Suprapubic skin (tissue), 4 donors: ENCODE results near the gene EFNA2. TPM values are rescaled to one million over a fixed set of nuclear protein-coding genes. Genes with fewer than 3 reads are reported as not detected.

Experiments used
- DNase-seq, 2 donors: peaks; one replicate each; pipeline ENCODE4 v3.0.0-alpha.2; 2019; ENCODE audit warnings: low spot score in 2 of 2
- H3K27ac ChIP-seq: fragments of 200-600 bp; sonication (generic); one replicate; pipeline ENCODE4 v1.5.1; 2019
- H3K27me3 ChIP-seq: fragments of 200-600 bp; sonication (generic); one replicate; pipeline ENCODE4 v1.5.1; 2019
- H3K36me3 ChIP-seq: fragments of 200-600 bp; sonication (generic); one replicate; pipeline ENCODE4 v1.5.1; 2019
- H3K4me1 ChIP-seq: fragments of 200-600 bp; sonication (generic); one replicate; pipeline ENCODE4 v1.5.1; 2019
- H3K4me3 ChIP-seq: fragments of 200-600 bp; sonication (generic); one replicate; pipeline ENCODE4 v1.5.1; 2019; ENCODE audit warnings: mild to moderate bottlenecking
- H3K9me3 ChIP-seq: fragments of 200-600 bp; sonication (generic); one replicate; pipeline ENCODE4 v1.5.1; 2019
- CTCF ChIP-seq, 2 donors: fragments of 200-600 bp in 1 of 2; fragments of 450-650 bp in 1 of 2; sonication (generic) in 1 of 2; IDR thresholded peaks; one replicate each; pipeline ENCODE4 v1.5.1; 2016 to 2019; ENCODE audit warnings: antibody characterized with exemption in 2 of 2, mild to moderate bottlenecking in 1 of 2, moderate library complexity in 1 of 2
- EP300 ChIP-seq: sonication (generic); formaldehyde crosslinking; IDR thresholded peaks from one replicate; pipeline ENCODE4 v1.6.1; 2017; ENCODE audit warnings: antibody characterized with exemption
- POLR2A ChIP-seq, 2 donors: fragments of 450-650 bp; IDR thresholded peaks; one replicate each; pipeline ENCODE4 v1.6.1; 2017; ENCODE audit warnings: antibody characterized with exemption in 2 of 2, mild to moderate bottlenecking in 2 of 2, moderate library complexity in 2 of 2
- POLR2AphosphoS5 ChIP-seq, 3 donors: sonication (generic); formaldehyde crosslinking; IDR thresholded peaks; one replicate each; pipeline ENCODE4 v1.6.1; 2017; ENCODE audit warnings: antibody characterized with exemption in 3 of 3
- WGBS: methylation state at CpG from one replicate; pipeline ENCODE4 v1.1.5; 2018; 5-methylcytosine and 5-hydroxymethylcytosine counted together
- total RNA-seq, 4 donors: library from RNA; depleted of rRNA; stranded (reverse); fragments of >200 nt; gene quantifications; one replicate each; pipeline ENCODE4 v1.1.0, GENCODE V29; 2016

The EFNA2 gene
- total RNA-seq, 4 donors from 2014 or later: not detected

GRCh38 chr19:1269065-1269477 is 16.6 kb upstream of the EFNA2 start, which contains the start of gene CIRBP:
Gene CIRBP (plus strand): TSS chr19:1269332. CDS start chr19:1270934, 1,602 bp downstream.
- DNase-seq: peak; percentile 100
- no peak for TF ChIP-seq CTCF (IDR thresholded peaks at IDR 0.05)
- TF ChIP-seq EP300: no peak
- peak; percentile 98 to 99 for TF ChIP-seq POLR2A (IDR thresholded peaks at IDR 0.05)
- peak; percentile 99 for TF ChIP-seq POLR2AphosphoS5 (IDR thresholded peaks at IDR 0.05)
- Histone ChIP-seq H3K36me3 (peaks cover 33% of the 10 kb centered on the region), H3K4me3 (peak within 1 kb of the TSS; percentile 80), H3K4me1 (peaks cover 94% of the 10 kb centered on the region), H3K27ac (peak within 1 kb of the TSS; percentile 100), H3K9me3 (no peaks in the 10 kb centered on the region), H3K27me3 (no peaks in the 10 kb centered on the region)
- 2% methylated on average over 22 of the region's 50 CpGs for WGBS

- no peaks in the 10 kb centered on the region for H3K27me3 ChIP-seq
- H3K9me3 ChIP-seq: no peaks in the 10 kb centered on the region
- peaks cover 95% of the 10 kb centered on the region for H3K4me1 ChIP-seq
- peak; percentile 93 for DNase-seq
- H3K36me3 ChIP-seq: peaks cover 39% of the 10 kb centered on the region
- TF ChIP-seq EP300: no peak
- TF ChIP-seq POLR2A (IDR thresholded peaks at IDR 0.05): no peak
- no peak for TF ChIP-seq CTCF (IDR thresholded peaks at IDR 0.05)
- TF ChIP-seq POLR2AphosphoS5 (IDR thresholded peaks at IDR 0.05): peak in 2 of 3 donors; percentile 20 to 72
- H3K27ac ChIP-seq: peak overlapping the region; percentile 100
- under 1% methylated on average over 23 of the region's 64 CpGs for WGBS
- H3K4me3 ChIP-seq: peak overlapping the region; percentile 80
Observed at GRCh38 chr19:1269478-1270212, 16.0 kb upstream of the EFNA2 start.

GRCh38 chr19:1270213-1270853 is 15.3 kb upstream of the EFNA2 start:
- H3K27me3 ChIP-seq: no peaks in the 10 kb centered on the region
- H3K27ac ChIP-seq: peak overlapping the region; percentile 100
- 22% methylated on average over 8 of the region's 8 CpGs for WGBS
- no peak for TF ChIP-seq POLR2A (IDR thresholded peaks at IDR 0.05)
- TF ChIP-seq EP300: no peak
- no peak for TF ChIP-seq CTCF (IDR thresholded peaks at IDR 0.05)
- peak overlapping the region; percentile 80 for H3K4me3 ChIP-seq
- H3K4me1 ChIP-seq: peaks cover 93% of the 10 kb centered on the region
- H3K36me3 ChIP-seq: peaks cover 40% of the 10 kb centered on the region
- no peaks in the 10 kb centered on the region for H3K9me3 ChIP-seq
- DNase-seq: no peak

GRCh38 chr19:1270854-1271527 is 14.7 kb upstream of the EFNA2 start:
- DNase-seq: no peak
- no peaks in the 10 kb centered on the region for H3K27me3 ChIP-seq
- TF ChIP-seq POLR2A (IDR thresholded peaks at IDR 0.05): no peak
- no peak for TF ChIP-seq POLR2AphosphoS5 (IDR thresholded peaks at IDR 0.05)
- no peak for TF ChIP-seq EP300
- no peak for TF ChIP-seq CTCF (IDR thresholded peaks at IDR 0.05)
- peak overlapping the region; percentile 80 for H3K4me3 ChIP-seq
- peaks cover 88% of the 10 kb centered on the region for H3K4me1 ChIP-seq
- peak overlapping the region; percentile 100 for H3K27ac ChIP-seq
- H3K36me3 ChIP-seq: peaks cover 40% of the 10 kb centered on the region
- no peaks in the 10 kb centered on the region for H3K9me3 ChIP-seq
- 34% methylated on average over 16 of the region's 26 CpGs for WGBS
